ENCODE data around the gene ANKS1B.
A peak's percentile ranks its signal among the peaks of the same experiment; 100 is the strongest.

ANKS1B gene

GRCh38 chr12:98939926-98940325 is 1044.8 kb downstream of the ANKS1B start:
- DNase-seq (ENCODE audit: low read depth), result no peak

DNA sequence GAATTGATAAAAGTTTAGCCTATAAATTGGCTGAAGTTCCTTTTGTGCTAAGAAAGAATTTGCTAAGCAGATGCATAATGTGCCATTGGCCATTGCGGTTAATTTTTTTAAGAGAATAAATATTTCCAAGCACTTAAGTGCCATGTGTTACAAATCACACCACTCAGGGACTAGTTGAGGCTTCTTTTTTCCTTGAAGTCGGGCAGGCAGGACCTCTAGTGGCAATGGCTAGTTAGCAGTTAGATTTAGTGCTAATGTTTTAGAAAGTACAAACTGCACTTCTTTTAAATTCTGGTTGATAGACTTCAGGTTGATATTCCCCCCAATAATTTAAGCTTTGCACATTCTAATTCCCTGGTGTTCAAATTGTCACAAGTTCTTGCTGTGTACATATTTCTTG is 1045.4 kb downstream of the ANKS1B start:
- peak; percentile 19 for DNase-seq (ENCODE audit: low read depth)

GRCh38 chr12:98935847-98936246 is 1048.9 kb downstream of the ANKS1B start:
- DNase-seq (ENCODE audit: low read depth), result no peak

DNA sequence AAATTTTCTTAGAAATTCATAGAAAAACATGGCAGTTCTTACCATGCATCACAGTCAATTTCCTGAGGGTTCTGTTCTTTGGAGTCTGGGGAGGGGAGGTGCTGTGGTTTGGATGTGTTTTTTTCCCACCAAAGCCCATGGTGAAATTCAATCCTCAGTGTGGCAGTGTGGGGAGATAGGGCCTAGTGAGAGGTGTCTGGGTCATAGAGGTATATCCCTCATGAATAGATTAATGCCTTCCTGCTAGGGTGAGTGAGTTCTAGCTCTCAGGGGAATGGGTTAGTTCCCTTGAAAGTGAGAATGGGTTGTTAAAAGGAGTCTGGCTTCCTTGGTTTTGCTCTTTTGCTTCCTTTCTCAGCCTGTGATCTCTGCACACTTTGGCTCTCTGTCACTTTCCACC is 1061.9 kb downstream of the ANKS1B start:
- no peak for DNase-seq (ENCODE audit: low read depth)

DNA sequence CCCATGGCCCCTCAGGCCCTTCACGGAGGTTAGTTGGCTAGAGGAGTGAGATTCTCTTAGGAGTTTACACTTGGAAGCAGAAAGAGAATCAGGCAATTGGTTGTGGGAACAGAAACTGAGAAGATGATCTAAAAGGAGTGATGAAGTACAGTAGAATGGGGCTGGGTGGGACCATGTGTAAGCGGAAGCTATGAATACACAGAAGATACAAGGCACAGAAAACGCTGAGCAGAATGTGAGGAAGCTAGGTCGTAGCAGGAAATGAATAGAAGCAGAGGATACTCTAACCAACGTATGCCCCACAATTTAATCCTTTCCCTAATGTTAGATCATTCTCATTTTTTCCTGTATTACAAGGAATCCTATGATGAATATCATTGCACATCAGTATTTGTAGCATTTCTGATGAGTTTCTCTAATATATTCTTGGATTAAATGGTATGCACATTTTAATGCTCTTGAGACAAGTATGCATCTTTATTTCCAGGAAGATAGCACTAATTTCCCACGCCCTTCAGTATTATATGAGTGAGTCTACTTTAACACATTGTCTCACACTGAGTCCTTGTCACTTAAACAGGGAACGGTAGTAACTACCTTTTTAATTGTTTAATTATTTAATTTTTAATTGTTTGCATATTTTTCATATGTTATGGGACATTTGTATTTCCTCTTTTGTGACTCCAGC is 1066.4 kb downstream of the ANKS1B start:
- DNase-seq (ENCODE audit: low read depth), result no peak

DNA sequence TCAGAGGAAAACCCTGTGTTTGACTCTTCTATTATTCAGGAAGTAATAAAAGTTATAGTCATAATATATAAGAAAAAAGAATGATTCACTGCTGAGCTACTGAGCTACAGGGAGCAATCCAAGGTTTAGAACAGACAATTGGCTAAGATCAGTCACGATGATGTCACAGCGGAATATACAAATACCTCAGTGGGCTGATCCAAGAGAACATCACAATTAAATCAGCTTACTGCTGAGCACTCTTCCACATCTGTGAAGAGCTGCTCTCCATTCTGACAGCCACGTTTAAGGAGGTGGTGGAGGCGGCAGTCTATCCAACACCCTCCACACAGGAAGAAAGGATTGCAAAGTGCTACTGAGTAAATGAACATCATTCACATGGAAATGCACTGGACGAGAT is 1068.6 kb downstream of the ANKS1B start:
- DNase-seq (ENCODE audit: low read depth), result no peak

DNA sequence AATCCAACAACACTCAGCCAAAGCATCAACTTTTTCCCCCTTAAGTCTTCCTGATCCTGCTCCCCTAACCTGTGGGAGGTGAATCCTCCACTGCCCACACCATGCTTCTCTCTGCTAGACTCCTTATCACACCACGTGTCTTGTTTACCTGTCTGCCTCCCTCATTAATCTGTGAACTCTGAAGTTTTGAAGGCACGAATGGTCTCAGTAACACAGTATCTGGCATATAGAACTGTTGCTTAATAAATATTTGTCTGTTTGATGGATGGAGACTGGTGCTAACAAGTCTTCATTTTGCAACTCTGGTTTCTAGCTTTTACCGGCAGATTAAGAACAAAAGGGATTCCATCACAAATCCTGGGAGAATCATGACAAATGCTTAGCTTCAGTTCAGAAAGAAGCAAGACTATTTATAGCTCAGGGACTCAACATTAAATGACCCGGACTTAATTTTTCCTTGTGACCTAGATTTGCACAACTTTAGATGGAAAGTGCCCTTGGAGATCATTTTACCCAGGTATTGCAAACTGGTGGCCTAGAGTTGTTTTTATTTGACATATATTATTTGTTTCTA is 1072.2 kb downstream of the ANKS1B start:
- DNase-seq (ENCODE audit: low read depth), result no peak

- DNase-seq (ENCODE audit: low read depth), result no peak
Measured at GRCh38 chr12:98911396-98911795, 1073.3 kb downstream of the ANKS1B start.

- DNase-seq (ENCODE audit: low read depth), result no peak
Measured at GRCh38 chr12:98909746-98910145, 1075.0 kb downstream of the ANKS1B start.

GRCh38 chr12:98908866-98909265 is 1075.9 kb downstream of the ANKS1B start:
- no peak for DNase-seq (ENCODE audit: low read depth)

GRCh38 chr12:98903875-98904274 is 1080.9 kb downstream of the ANKS1B start:
- DNase-seq (ENCODE audit: low read depth), result no peak

GRCh38 chr12:98901189-98901588 is 1083.5 kb downstream of the ANKS1B start:
- DNase-seq (ENCODE audit: low read depth), result no peak

GRCh38 chr12:98896938-98897337 is 1087.8 kb downstream of the ANKS1B start:
- DNase-seq (ENCODE audit: low read depth), result no peak

DNA sequence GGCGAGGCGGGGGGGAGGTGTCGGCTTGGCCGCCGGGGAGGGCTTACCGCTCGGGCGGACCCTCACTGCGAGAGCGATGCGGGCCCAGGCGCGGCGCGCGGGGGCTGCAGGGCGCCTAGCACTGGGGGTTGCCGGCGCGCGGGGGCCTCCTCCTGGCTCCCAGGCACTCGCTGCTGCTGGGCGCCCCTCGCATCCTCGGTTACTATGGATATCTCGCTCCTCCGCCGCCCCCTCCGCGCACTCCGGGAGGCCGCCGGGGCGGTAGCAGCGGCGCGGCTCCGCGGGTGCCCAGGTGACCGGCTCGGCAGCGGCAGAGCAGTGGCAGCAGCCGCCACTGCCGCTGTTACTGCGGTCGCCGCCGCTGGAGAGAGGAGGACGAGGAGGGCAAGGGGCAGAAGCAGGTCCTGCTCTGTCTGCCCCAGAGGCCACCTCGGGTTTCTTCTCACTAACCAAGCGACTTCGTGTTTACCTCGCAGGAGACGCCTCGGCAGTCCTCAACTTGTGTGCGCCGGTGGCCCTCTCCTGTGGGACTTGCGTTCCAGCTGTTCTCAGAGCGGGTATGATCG is 1089.6 kb downstream of the ANKS1B start:
- DNase-seq (ENCODE audit: low read depth), result no peak

DNA sequence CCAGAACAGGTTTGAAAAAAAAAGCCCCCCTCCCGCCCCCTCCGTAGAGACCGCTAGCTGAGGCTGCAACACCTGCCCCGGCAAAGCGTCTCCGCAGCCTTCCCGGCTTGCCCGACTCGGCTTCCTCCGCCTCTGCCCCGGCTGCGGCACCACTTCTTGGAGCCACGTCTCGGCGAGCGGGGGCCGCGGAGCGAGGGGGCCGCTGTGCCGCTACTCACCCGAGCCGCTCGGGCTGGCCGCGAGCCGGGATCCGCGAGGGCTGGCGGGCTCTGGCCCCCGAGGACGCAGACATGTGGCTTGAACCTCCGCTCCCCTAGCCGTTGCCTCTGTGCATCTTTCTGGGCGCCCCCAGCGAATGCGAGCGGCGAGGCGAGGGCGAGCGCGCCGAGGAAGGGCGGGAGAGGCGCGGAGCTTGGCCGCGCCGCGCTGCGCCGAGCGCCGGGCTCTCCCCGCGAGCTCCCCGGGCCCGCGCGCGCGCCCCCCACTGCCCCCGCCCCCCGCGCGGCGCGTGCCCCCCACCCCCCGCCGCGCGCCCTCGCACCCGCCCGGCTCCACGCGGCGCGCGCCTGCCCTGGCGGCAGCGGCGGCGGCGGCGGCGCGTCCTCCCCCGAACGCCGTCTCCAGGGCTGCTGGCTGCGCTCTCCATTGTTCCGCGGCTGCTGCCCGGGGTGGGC is 1090.2 kb downstream of the ANKS1B start:
- DNase-seq (ENCODE audit: low read depth), result no peak

DNA sequence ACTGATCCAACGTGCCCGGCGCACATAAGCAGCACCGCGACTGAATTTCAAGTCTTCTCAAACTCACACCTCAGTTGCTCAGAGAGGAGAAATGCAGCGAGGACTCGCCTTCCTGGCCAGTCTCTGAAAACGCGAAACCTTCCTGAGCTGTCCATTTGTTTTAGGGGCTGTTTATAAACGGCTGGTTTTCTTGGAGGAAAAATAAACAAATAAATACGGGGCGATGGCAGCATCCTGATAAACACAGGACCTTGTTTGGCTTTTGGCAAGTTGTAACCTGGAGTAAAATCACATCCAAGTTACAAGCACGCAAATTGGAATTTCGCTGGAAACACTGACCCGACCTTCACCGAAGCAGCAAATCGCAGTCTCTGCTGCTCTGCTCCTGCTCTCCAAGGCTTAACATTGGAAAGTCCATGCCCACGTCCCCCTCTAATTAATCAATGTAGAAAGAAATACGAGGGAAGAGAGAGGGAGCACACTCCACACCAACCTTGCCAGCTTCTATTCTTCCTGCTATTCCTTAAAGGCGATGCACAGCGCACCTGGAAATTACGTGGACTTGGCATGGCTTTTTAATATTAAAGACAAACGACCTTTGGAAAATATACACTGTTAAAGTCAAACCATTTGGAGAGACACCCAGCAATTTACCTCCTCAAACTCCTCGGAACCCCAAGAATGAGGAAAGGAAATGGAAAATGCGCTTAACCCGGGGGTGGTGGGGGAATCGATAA is 1090.9 kb downstream of the ANKS1B start:
- DNase-seq (ENCODE audit: low read depth), result no peak

- no peak for DNase-seq (ENCODE audit: low read depth)
Measured at GRCh38 chr12:98893126-98893674, 1091.5 kb downstream of the ANKS1B start.

DNA sequence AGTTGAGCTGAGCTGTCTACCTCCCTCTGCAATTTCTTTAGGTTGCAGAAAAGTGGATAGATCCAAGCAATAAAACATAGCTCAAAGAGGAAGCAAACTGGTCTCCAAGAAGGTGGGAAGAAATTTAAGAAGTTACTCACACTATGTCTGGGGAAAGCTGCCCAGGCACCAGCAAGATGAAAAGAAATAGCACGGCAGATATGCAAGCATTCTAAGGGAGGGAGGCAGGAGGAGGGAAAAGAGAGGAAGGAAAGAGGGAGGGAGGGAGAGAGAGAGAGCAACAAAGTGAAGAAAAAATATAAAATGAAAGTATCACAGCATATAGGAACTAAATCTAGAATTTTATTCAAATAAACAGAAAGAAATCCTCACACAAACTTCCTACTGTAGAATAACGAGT is 1099.0 kb downstream of the ANKS1B start:
- no peak for DNase-seq (ENCODE audit: low read depth)

- DNase-seq (ENCODE audit: low read depth), result no peak
Measured at GRCh38 chr12:98883231-98883630, 1101.5 kb downstream of the ANKS1B start.

DNA sequence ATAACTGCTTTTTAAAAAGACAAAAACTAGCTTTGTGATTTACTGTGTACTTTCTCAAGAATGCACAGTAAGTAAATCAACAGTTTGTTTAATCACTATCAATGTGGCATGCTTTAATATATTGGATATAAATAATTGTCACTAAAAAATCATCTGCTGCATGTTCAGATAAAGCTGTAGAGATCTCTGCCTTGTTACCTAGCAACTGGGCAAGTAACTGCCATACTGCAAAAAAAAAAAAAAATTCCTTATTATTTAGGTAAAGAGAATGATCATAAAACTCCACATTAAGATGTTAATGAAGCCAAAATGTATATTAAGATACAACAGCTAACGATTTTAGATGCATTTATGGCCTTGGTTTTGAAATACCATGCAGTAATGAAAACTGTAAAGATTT is 1102.2 kb downstream of the ANKS1B start:
- DNase-seq (ENCODE audit: low read depth), result no peak

- no peak for DNase-seq (ENCODE audit: low read depth)
Measured at GRCh38 chr12:98873776-98874175, 1111.0 kb downstream of the ANKS1B start.

DNA sequence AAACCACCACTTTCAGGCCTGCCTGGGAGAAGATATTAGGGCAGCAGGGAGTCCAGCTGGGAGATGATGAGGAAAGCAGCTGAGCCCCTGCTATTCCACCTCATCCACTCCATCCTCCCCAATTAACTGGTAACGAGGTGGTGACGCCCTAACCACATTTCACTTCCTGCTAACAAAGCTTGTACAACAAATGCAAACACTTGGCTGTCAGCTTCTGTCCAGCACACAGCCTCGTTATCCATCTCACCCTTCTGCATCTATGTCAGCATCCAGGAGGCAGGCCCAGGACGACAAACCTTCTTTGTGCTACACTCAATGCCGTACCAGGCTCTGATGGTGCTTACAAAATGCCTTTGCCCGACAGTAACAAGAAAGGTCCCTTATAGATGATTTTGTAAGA is 1114.2 kb downstream of the ANKS1B start:
- no peak for DNase-seq (ENCODE audit: low read depth)
